Amniotic stem cell (primary cell): ENCODE data around the gene RAB12.

ENCODE experiments used
- DNase-seq: peaks from one replicate; lab custom pipeline; 2025; lab: John Stamatoyannopoulos, UW

Gene RAB12

GRCh38 chr18:8685141-8685913 lies 76.1 kb downstream of the RAB12 start:
- DNase-seq: no peak

GRCh38 chr18:8685914-8686216 lies 76.6 kb downstream of the RAB12 start:
- no peak for DNase-seq

DNA sequence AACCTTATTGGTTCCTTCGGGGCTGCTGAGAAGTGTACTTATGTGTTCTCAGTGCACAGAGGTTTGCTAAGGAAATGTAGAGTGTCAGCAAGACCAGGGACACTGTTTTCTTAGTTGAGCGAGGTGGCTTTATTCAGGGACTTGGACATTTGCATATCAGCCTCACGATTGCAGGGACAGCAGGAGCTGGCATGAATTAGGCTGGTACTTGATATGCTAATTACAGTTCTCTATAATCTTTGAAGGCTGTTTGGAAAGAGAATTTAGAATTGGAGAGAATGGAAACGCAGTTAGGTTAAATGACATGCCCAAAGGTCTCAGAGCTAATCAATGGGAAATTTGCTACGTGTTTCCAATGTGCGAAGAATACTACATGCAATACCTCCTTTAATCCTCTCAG lies 77.4 kb downstream of the RAB12 start:
- no peak for DNase-seq

GRCh38 chr18:8688216-8688800 lies 79.1 kb downstream of the RAB12 start:
- DNase-seq: no peak

DNA sequence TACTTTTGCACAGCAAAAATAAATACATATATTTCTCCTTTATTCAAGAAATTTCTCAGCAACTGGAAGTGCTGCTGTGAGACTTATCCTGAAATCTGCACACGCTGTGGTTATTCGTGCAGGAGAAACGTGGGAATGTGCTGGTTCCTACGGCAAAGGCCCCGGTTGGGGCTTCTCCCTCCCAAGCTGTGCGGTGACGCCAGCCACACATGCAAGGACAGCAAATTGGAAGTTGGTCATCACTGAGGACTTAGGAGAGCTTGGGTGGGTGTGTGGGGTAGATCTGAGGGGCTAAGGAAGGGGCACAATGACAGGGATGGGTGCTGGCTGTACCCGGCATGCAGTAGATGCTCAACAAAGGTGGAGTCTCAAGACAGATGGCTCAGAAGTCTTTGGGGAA lies 79.6 kb downstream of the RAB12 start:
- no peak for DNase-seq
